Naive thymus-derived CD4-positive, alpha-beta T cell (primary cell): ENCODE measurements around the gene ZNF428. TPM values are rescaled to one million over a fixed set of nuclear protein-coding genes. Genes with fewer than 3 reads are reported as not detected.

Source experiments
- ATAC-seq: fragments of 150-1000 bp; cut with Tn5 transposase; 2 replicates; pipeline ENCODE4 v1.10.0; 2021; ENCODE audit warnings: mild to moderate bottlenecking, moderate library complexity
- CTCF ChIA-PET: fragments of 350-600 bp; sonication (Branson Sonifier 250); formaldehyde crosslinking; loops from one replicate; lab custom pipeline; 2021; ENCODE audit warnings: antibody characterized with exemption; lab: Charles Lee
- POLR2A ChIA-PET: fragments of 350-600 bp; sonication (Branson Sonifier 250); formaldehyde crosslinking; loops from one replicate; lab custom pipeline; 2021; ENCODE audit warnings: antibody characterized with exemption, inconsistent platforms; lab: Charles Lee
- DNase-seq, 9 donors: peaks; one replicate each; pipeline versions ENCODE4 v3.0.0 to v3.0.0-alpha.2; 2020 to 2022; ENCODE audit warnings: mixed read lengths in 1 of 9
- H3K27ac ChIP-seq: one replicate; pipeline ENCODE4 v1.7.0; 2013; ENCODE audit warnings: mild to moderate bottlenecking, low read depth, low read length, moderate library complexity
- H3K27me3 ChIP-seq, 2 donors: one replicate each; pipeline ENCODE4 v1.7.0; 2013; ENCODE audit warnings: low read length in 2 of 2, mild to moderate bottlenecking in 2 of 2, moderate library complexity in 2 of 2; ENCODE audit not compliant: control insufficient read depth in 2 of 2, insufficient read depth in 2 of 2
- H3K36me3 ChIP-seq, 3 experiments: 1 replicate in 2 of 3; 2 replicates in 1 of 3; pipeline ENCODE4 v1.7.0; 2013; ENCODE audit warnings: low read length in 3 of 3, mild to moderate bottlenecking in 3 of 3, moderate library complexity in 1 of 3; ENCODE audit not compliant: insufficient read depth in 3 of 3, control insufficient read depth in 2 of 3
- H3K4me1 ChIP-seq, 2 donors: one replicate each; pipeline ENCODE4 v1.7.0; 2013; ENCODE audit warnings: low read length in 2 of 2, mild to moderate bottlenecking in 2 of 2, moderate library complexity in 1 of 2; ENCODE audit not compliant: control insufficient read depth in 2 of 2, insufficient read depth in 2 of 2
- H3K4me3 ChIP-seq: 2 replicates; pipeline ENCODE4 v1.7.0; 2013; ENCODE audit warnings: mild to moderate bottlenecking, low read length
- H3K9me3 ChIP-seq, 3 experiments: 1 replicate in 2 of 3; 2 replicates in 1 of 3; pipeline ENCODE4 v1.7.0; 2013; ENCODE audit warnings: low read length in 3 of 3; ENCODE audit not compliant: control insufficient read depth in 2 of 3
- H3K27ac Mint-ChIP-seq, 9 donors: one replicate each; pipeline ENCODE4 v1.8.0; 2020 to 2022; ENCODE audit warnings: mixed read lengths in 9 of 9, mild to moderate bottlenecking in 8 of 9, moderate library complexity in 5 of 9, inconsistent platforms in 2 of 9
- H3K27me3 Mint-ChIP-seq, 5 donors: one replicate each; pipeline ENCODE4 v1.8.0; 2021 to 2022; ENCODE audit warnings: mixed read lengths in 5 of 5, mild to moderate bottlenecking in 1 of 5
- H3K36me3 Mint-ChIP-seq, 5 donors: one replicate each; pipeline ENCODE4 v1.8.0; 2020 to 2022; ENCODE audit warnings: mixed read lengths in 5 of 5, mild to moderate bottlenecking in 3 of 5, inconsistent platforms in 1 of 5
- H3K4me1 Mint-ChIP-seq, 7 donors: one replicate each; pipeline ENCODE4 v1.8.0; 2020 to 2022; ENCODE audit warnings: mixed read lengths in 7 of 7, mild to moderate bottlenecking in 3 of 7, inconsistent platforms in 1 of 7
- H3K4me3 Mint-ChIP-seq, 10 donors: one replicate each; pipeline ENCODE4 v1.8.0; 2020 to 2022; ENCODE audit warnings: mild to moderate bottlenecking in 10 of 10, mixed read lengths in 10 of 10, moderate library complexity in 6 of 10, inconsistent platforms in 2 of 10
- H3K9me3 Mint-ChIP-seq, 11 donors: one replicate each; pipeline ENCODE4 v1.8.0; 2020 to 2022; ENCODE audit warnings: mixed read lengths in 11 of 11, mild to moderate bottlenecking in 4 of 11, inconsistent platforms in 1 of 11, moderate library complexity in 1 of 11
- intact Hi-C, 2 donors: fragments of 100-400 bp; cut with micrococcal nuclease; formaldehyde crosslinking; loops; one replicate each; pipeline ENCODE4 v1.15.1; 2023
- polyA plus RNA-seq, 2 donors: library from polyadenylated mRNA; unstranded; fragments of 300-500 nt; fragmentation: Illumina TruSeq; gene quantifications; one replicate each; pipeline ENCODE4 v1.2.3, GENCODE V29; 2021
- total RNA-seq, 6 experiments: library from RNA in 5 of 6; stranded (reverse) in 5 of 6; gene quantifications; 1 replicate in 5 of 6; 2 replicates in 1 of 6; pipeline ENCODE4 v1.2.3 and lab custom pipeline; 2021 to 2026

Gene ZNF428
- total and polyA plus RNA-seq, 7 experiments from 2014 or later, result 13.1 to 29.1 (median 25.5) TPM

- H3K27ac Mint-ChIP-seq, result no peak overlapping the region
- no peaks in the 10 kb centered on the region for H3K4me1 ChIP-seq
- intact Hi-C loops, result no loop called here
- POLR2A ChIA-PET, result interaction anchor here (0.6 to 1.3 kb wide), 2 partner anchors 10 to 179 kb away, joined by 3 to 6 read pairs; no protein-coding TSS in a partner anchor
- H3K36me3 Mint-ChIP-seq, result no peaks in the 10 kb centered on the region
- peaks cover 0 to 2% of the 10 kb centered on the region in 2 donors for H3K27me3 ChIP-seq
- H3K4me3 Mint-ChIP-seq, result no peak overlapping the region
- CTCF ChIA-PET, result interaction anchor here (0.6 to 0.7 kb wide), 2 partner anchors 34 to 39 kb away, joined by 3 to 5 read pairs; no protein-coding TSS in a partner anchor
- peaks cover 0 to 5% (median under 1%) of the 10 kb centered on the region in 7 donors for H3K4me1 Mint-ChIP-seq
- H3K4me3 ChIP-seq, result no peak overlapping the region
- DNase-seq (no peak), ATAC-seq (no peak)
- H3K36me3 ChIP-seq, result no peaks in the 10 kb centered on the region
- H3K27ac ChIP-seq, result no peak overlapping the region
- H3K9me3 Mint-ChIP-seq, result no peaks in the 10 kb centered on the region
- no peaks in the 10 kb centered on the region for H3K9me3 ChIP-seq
- peaks cover 8 to 32% (median 21%) of the 10 kb centered on the region in 5 donors for H3K27me3 Mint-ChIP-seq
Measured at GRCh38 chr19:43633520-43633919, 14.1 kb upstream of the ZNF428 start.

GRCh38 chr19:43631491-43631890 is 12.1 kb upstream of the ZNF428 start:
- ChIA-PET CTCF (interaction anchor here (0.6 kb wide), 1 partner anchor 1344 kb away, joined by 3 read pairs; no protein-coding TSS in a partner anchor), POLR2A (interaction anchor here (0.6 kb wide), 1 partner anchor 527 kb away, joined by 5 read pairs; no protein-coding TSS in a partner anchor)
- Histone ChIP-seq H3K27me3 (no peaks in the 10 kb centered on the region), H3K27ac (no peak overlapping the region), H3K4me3 (no peak overlapping the region), H3K4me1 (no peaks in the 10 kb centered on the region), H3K9me3 (no peaks in the 10 kb centered on the region), H3K36me3 (no peaks in the 10 kb centered on the region)
- DNase-seq, result no peak
- Mint-ChIP-seq H3K4me3 (no peak overlapping the region), H3K9me3 (no peaks in the 10 kb centered on the region), H3K4me1 (peaks cover 0 to 10% (median 3%) of the 10 kb centered on the region in 7 donors), H3K27me3 (peaks cover 0 to 23% (median 6%) of the 10 kb centered on the region in 5 donors), H3K36me3 (no peaks in the 10 kb centered on the region), H3K27ac (no peak overlapping the region)
- intact Hi-C loops, result no loop called here
- ATAC-seq, result no peak

- ATAC-seq, result no peak
- Histone ChIP-seq H3K36me3 (no peaks in the 10 kb centered on the region), H3K9me3 (no peaks in the 10 kb centered on the region), H3K27ac (no peak overlapping the region), H3K4me1 (peaks cover 4% of the 10 kb centered on the region in 2 donors), H3K4me3 (no peak overlapping the region), H3K27me3 (no peaks in the 10 kb centered on the region)
- Mint-ChIP-seq H3K36me3 (peaks cover 0 to 2% (median 0%) of the 10 kb centered on the region in 5 donors), H3K4me3 (no peak overlapping the region), H3K4me1 (peaks cover 5 to 20% (median 14%) of the 10 kb centered on the region in 7 donors), H3K9me3 (no peaks in the 10 kb centered on the region), H3K27ac (no peak overlapping the region), H3K27me3 (peaks cover 0 to 17% (median 6%) of the 10 kb centered on the region in 5 donors)
- intact Hi-C loops, result no loop called here
- ChIA-PET POLR2A (interaction anchor here (0.6 kb wide), 1 partner anchor 103 kb away, joined by 3 read pairs; no protein-coding TSS in a partner anchor), CTCF (interaction anchor here (0.6 to 1.2 kb wide), 2 partner anchors 13 to 73 kb away, joined by 3 read pairs; no protein-coding TSS in a partner anchor)
- DNase-seq, result peak in 1 of 9 donors; percentile 0
Measured at GRCh38 chr19:43628646-43629326, 9.4 kb upstream of the ZNF428 start.

GRCh38 chr19:43626838-43627237 is 7.4 kb upstream of the ZNF428 start:
- peaks cover 0 to 12% (median 0%) of the 10 kb centered on the region in 5 donors for H3K27me3 Mint-ChIP-seq
- H3K4me3 Mint-ChIP-seq, result peak overlapping the region in 2 of 10 donors; percentile 7 to 55
- no peak overlapping the region for H3K27ac Mint-ChIP-seq

GRCh38 chr19:43625918-43626579 is 6.6 kb upstream of the ZNF428 start:
- H3K27ac ChIP-seq, result no peak overlapping the region
- H3K9me3 ChIP-seq, result no peaks in the 10 kb centered on the region
- CTCF ChIA-PET, result interaction anchor here (0.6 to 0.7 kb wide), 2 partner anchors 44 to 1589 kb away, joined by 3 read pairs; partner anchors contain the start of gene PLAUR
- Mint-ChIP-seq H3K4me3 (peak overlapping the region in 1 of 10 donors; percentile 29), H3K27me3 (peaks cover 0 to 12% (median 0%) of the 10 kb centered on the region in 5 donors), H3K27ac (peak overlapping the region in 1 of 9 donors; percentile 59), H3K9me3 (no peaks in the 10 kb centered on the region), H3K4me1 (peaks cover 10 to 29% (median 20%) of the 10 kb centered on the region in 7 donors), H3K36me3 (peaks cover 0 to 2% (median 0%) of the 10 kb centered on the region in 5 donors)
- intact Hi-C loops, result loop anchor here in 1 of 2 donors (1.0 kb wide), 1 partner anchor 71 kb away; no protein-coding TSS in a partner anchor
- ATAC-seq, result no peak
- H3K4me1 ChIP-seq, result peaks cover 4% of the 10 kb centered on the region in 2 donors
- no peaks in the 10 kb centered on the region for H3K36me3 ChIP-seq
- H3K27me3 ChIP-seq, result no peaks in the 10 kb centered on the region
- no peak overlapping the region for H3K4me3 ChIP-seq
- DNase-seq, result peak in 1 of 9 donors; percentile 7
- POLR2A ChIA-PET, result interaction anchor here (0.6 kb wide), 1 partner anchor 424 kb away, joined by 3 read pairs; no protein-coding TSS in a partner anchor

More at GRCh38 chr19:43626838-43627237, 7.4 kb upstream of the ZNF428 start:
- no peak for DNase-seq
- Histone ChIP-seq H3K27me3 (no peaks in the 10 kb centered on the region), H3K4me1 (peaks cover 4% of the 10 kb centered on the region in 2 donors), H3K27ac (no peak overlapping the region), H3K4me3 (no peak overlapping the region), H3K9me3 (no peaks in the 10 kb centered on the region), H3K36me3 (no peaks in the 10 kb centered on the region)
- H3K36me3 Mint-ChIP-seq, result peaks cover 0 to 2% (median 0%) of the 10 kb centered on the region in 5 donors
- ChIA-PET POLR2A (interaction anchor here (0.6 kb wide), 1 partner anchor 423 kb away, joined by 3 read pairs; no protein-coding TSS in a partner anchor), CTCF (no interaction called here)
- ATAC-seq, result no peak
- H3K9me3 Mint-ChIP-seq, result no peaks in the 10 kb centered on the region
- intact Hi-C loops, result no loop called here
- peaks cover 6 to 24% (median 16%) of the 10 kb centered on the region in 7 donors for H3K4me1 Mint-ChIP-seq

GRCh38 chr19:43624933-43625332 is 5.5 kb upstream of the ZNF428 start:
- Histone ChIP-seq H3K9me3 (no peaks in the 10 kb centered on the region), H3K4me1 (peaks cover 9 to 13% of the 10 kb centered on the region in 2 donors), H3K4me3 (no peak overlapping the region), H3K27me3 (no peaks in the 10 kb centered on the region), H3K27ac (no peak overlapping the region), H3K36me3 (no peaks in the 10 kb centered on the region)
- H3K4me3 Mint-ChIP-seq, result peak overlapping the region in 6 of 10 donors; percentile 32 to 54 (median 52)
- peak overlapping the region in 5 of 9 donors; percentile 40 to 70 (median 56) for H3K27ac Mint-ChIP-seq
- POLR2A ChIA-PET, result interaction anchor here (0.6 to 1.0 kb wide), 3 partner anchors 27 to 43 kb away, joined by 3 to 4 read pairs (median 3); no protein-coding TSS in a partner anchor
- CTCF ChIA-PET, result no interaction called here
- DNase-seq (peak; percentile 69 to 87 (median 82)), ATAC-seq (peak; percentile 96)
- H3K27me3 Mint-ChIP-seq, result peaks cover 0 to 12% (median 0%) of the 10 kb centered on the region in 5 donors
- intact Hi-C loops, result loop anchor here in 1 of 2 donors (1.0 kb wide), 1 partner anchor 70 kb away; no protein-coding TSS in a partner anchor
- peaks cover 0 to 2% (median 0%) of the 10 kb centered on the region in 5 donors for H3K36me3 Mint-ChIP-seq
- no peaks in the 10 kb centered on the region for H3K9me3 Mint-ChIP-seq
- H3K4me1 Mint-ChIP-seq, result peaks cover 13 to 38% (median 30%) of the 10 kb centered on the region in 7 donors
